Measurements from ENCODE around the gene MIAT. TPM values are rescaled to one million over a fixed set of nuclear protein-coding genes. Genes with fewer than 3 reads are reported as not detected.

The MIAT gene
- total RNA-seq, 1 experiment from 2014 or later: 0.33 TPM

DNA sequence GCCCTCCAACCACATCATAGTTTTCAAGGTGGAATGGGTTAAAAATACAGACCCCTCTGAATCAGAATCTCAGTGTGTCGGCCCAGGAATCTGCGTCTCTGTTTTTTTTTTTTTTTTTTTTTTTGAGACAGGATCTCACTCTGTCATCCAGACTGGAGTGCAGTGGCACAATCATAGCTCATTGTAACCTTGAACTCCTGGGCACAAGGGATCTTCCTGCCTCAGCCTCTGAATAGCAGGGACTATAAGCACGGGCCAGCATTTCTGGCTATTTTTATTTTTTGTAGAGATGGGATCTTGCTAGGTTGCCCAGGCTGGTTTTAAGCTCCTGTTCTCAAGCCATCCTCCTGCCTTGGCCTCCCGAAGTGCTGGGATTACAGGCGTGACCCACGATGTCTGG lies 28.2 kb downstream of the MIAT start:
- Histone ChIP-seq H3K4me3 (ENCODE audit: low read depth in 2 of 2, low read length in 2 of 2) (no peak overlapping the region), H3K27me3 (ENCODE audit: control insufficient read depth, insufficient read depth, low read length) (no peaks in the 10 kb centered on the region), H3K36me3 (ENCODE audit: control insufficient read depth, insufficient read depth, low read length) (no peaks in the 10 kb centered on the region), H3K4me1 (ENCODE audit: control insufficient read depth, insufficient read depth, low read length) (no peaks in the 10 kb centered on the region), H3K9me3 (ENCODE audit: control insufficient read depth, insufficient read depth, low read depth, low read length) (no peaks in the 10 kb centered on the region), H3K27ac (ENCODE audit: low read length) (no peak overlapping the region)
- ATAC-seq (no peak), DNase-seq (ENCODE audit: low read depth, low spot score) (no peak)
- ChIA-PET POLR2A (no interaction called here), CTCF (interaction anchor here (0.6 kb wide), 1 partner anchor 20 kb away, joined by 7 read pairs; no protein-coding TSS in a partner anchor)
- no TSS peak for BruUV-seq (replicated peaks)
- in situ Hi-C loops (cut with HindIII; ENCODE audit: low pct_unique_long_range_greater_than_20kb, low sequenced_read_pairs): no loop called here
- intact Hi-C loops (cut with micrococcal nuclease; ENCODE audit: unreplicated experiment): no loop called here
- TF ChIP-seq SIN3A (IDR thresholded peaks at IDR 0.05; ENCODE audit: borderline replicate concordance, insufficient read depth, low read depth, low read length): no peak

GRCh38 chr22:26687439-26687838 lies 30.1 kb downstream of the MIAT start:
- Histone ChIP-seq H3K9me3 (ENCODE audit: control insufficient read depth, insufficient read depth, low read depth, low read length) (no peaks in the 10 kb centered on the region), H3K27ac (ENCODE audit: low read length) (no peak overlapping the region), H3K27me3 (ENCODE audit: control insufficient read depth, insufficient read depth, low read length) (no peaks in the 10 kb centered on the region), H3K4me3 (ENCODE audit: low read depth in 2 of 2, low read length in 2 of 2) (no peak overlapping the region), H3K4me1 (ENCODE audit: control insufficient read depth, insufficient read depth, low read length) (no peaks in the 10 kb centered on the region), H3K36me3 (ENCODE audit: control insufficient read depth, insufficient read depth, low read length) (no peaks in the 10 kb centered on the region)
- intact Hi-C loops (cut with micrococcal nuclease; ENCODE audit: unreplicated experiment) (no loop called here), in situ Hi-C loops (cut with HindIII; ENCODE audit: low pct_unique_long_range_greater_than_20kb, low sequenced_read_pairs) (no loop called here)
- TF ChIP-seq POLR2AphosphoS5 (IDR thresholded peaks at IDR 0.05; ENCODE audit: low read depth, low read length) (no peak), TCF7L2 (IDR thresholded peaks at IDR 0.05; ENCODE audit: low read depth, low read length) (no peak), CTCF (IDR thresholded peaks at IDR 0.05) (no peak)
- TF ChIP-seq, protein P1, sequence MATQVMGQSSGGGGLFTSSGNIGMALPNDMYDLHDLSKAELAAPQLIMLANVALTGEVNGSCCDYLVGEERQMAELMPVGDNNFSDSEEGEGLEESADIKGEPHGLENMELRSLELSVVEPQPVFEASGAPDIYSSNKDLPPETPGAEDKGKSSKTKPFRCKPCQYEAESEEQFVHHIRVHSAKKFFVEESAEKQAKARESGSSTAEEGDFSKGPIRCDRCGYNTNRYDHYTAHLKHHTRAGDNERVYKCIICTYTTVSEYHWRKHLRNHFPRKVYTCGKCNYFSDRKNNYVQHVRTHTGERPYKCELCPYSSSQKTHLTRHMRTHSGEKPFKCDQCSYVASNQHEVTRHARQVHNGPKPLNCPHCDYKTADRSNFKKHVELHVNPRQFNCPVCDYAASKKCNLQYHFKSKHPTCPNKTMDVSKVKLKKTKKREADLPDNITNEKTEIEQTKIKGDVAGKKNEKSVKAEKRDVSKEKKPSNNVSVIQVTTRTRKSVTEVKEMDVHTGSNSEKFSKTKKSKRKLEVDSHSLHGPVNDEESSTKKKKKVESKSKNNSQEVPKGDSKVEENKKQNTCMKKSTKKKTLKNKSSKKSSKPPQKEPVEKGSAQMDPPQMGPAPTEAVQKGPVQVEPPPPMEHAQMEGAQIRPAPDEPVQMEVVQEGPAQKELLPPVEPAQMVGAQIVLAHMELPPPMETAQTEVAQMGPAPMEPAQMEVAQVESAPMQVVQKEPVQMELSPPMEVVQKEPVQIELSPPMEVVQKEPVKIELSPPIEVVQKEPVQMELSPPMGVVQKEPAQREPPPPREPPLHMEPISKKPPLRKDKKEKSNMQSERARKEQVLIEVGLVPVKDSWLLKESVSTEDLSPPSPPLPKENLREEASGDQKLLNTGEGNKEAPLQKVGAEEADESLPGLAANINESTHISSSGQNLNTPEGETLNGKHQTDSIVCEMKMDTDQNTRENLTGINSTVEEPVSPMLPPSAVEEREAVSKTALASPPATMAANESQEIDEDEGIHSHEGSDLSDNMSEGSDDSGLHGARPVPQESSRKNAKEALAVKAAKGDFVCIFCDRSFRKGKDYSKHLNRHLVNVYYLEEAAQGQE (IDR thresholded peaks at IDR 0.05; ENCODE audit: insufficient read depth in 1 of 2, low read depth in 2 of 2, low read length in 1 of 2): no peak
- no peak for ATAC-seq
- BruUV-seq (replicated peaks): no TSS peak
- ChIA-PET CTCF (no interaction called here), POLR2A (no interaction called here)
- DNase-seq (ENCODE audit: low read depth, low spot score): no peak

DNA sequence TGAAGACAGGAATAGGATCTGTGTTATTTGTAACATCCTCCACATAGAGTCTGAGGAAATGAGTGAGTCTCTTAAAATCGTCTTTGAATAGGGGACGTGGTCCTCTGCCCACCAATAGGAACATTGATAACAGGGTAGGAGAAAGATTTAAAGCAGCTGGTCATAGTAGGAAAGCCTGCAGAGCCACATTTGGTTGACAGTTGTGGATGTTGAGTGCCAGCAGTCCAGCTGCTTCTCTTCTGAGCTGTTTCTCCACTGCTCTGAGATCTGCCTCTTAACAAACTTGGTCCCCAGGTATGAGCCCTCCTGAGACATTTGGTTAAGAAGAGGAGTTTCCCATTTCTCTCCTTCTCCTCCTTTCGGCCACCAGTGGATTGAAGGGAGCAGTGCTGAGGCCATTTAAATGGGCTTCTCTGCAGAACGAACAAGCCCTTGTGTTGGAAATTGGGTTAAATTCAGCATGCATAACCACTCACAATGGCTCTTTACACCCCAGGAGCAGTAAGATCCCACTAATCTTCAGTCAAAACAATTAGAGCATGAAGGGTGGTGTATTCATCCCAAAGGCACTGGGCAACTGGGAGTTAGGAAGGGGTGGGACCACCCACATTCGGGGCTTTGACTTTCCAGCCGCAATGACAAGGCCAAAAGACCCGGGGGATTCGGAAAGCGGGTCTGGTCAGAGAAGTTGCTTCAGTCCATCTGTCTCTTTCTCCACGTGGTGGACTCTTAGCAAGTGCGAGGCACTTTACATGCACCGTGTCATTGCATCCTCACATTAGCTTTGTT lies 32.3 kb downstream of the MIAT start:
- ChIA-PET POLR2A (no interaction called here), CTCF (no interaction called here)
- no peak overlapping the region for H3K27ac ChIP-seq (ENCODE audit: low read length)
- in situ Hi-C loops (cut with HindIII; ENCODE audit: low pct_unique_long_range_greater_than_20kb, low sequenced_read_pairs): no loop called here
- DNase-seq (ENCODE audit: low read depth, low spot score): no peak
- no peaks in the 10 kb centered on the region for H3K4me1 ChIP-seq (ENCODE audit: control insufficient read depth, insufficient read depth, low read length)
- no TSS peak for BruUV-seq (replicated peaks)
- intact Hi-C loops (cut with micrococcal nuclease; ENCODE audit: unreplicated experiment): no loop called here
- no peak for ATAC-seq
- TF ChIP-seq POLR2AphosphoS5 (IDR thresholded peaks at IDR 0.05; ENCODE audit: low read depth, low read length) (no peak), CTCF (IDR thresholded peaks at IDR 0.05) (no peak), SIN3A (IDR thresholded peaks at IDR 0.05; ENCODE audit: borderline replicate concordance, insufficient read depth, low read depth, low read length) (no peak), TCF7L2 (IDR thresholded peaks at IDR 0.05; ENCODE audit: low read depth, low read length) (no peak)
- TF ChIP-seq, protein P1 (IDR thresholded peaks at IDR 0.05; ENCODE audit: insufficient read depth in 1 of 2, low read depth in 2 of 2, low read length in 1 of 2): no peak
- H3K36me3 ChIP-seq (ENCODE audit: control insufficient read depth, insufficient read depth, low read length): no peaks in the 10 kb centered on the region
- no peaks in the 10 kb centered on the region for H3K9me3 ChIP-seq (ENCODE audit: control insufficient read depth, insufficient read depth, low read depth, low read length)
- no peak overlapping the region for H3K4me3 ChIP-seq (ENCODE audit: low read depth in 2 of 2, low read length in 2 of 2)
- no peaks in the 10 kb centered on the region for H3K27me3 ChIP-seq (ENCODE audit: control insufficient read depth, insufficient read depth, low read length)
